ENCODE data around the gene MEA1. TPM values are rescaled to one million over a fixed set of nuclear protein-coding genes. Genes with fewer than 3 reads are reported as not detected.
"Not testable (repeated sequence)": the region's sequence is repeated elsewhere in the genome, so short reads cannot be mapped to it uniquely, and the experiment has no call there.

The MEA1 gene
- total RNA-seq, 1 experiment from 2014 or later, result 91.0 TPM

DNA sequence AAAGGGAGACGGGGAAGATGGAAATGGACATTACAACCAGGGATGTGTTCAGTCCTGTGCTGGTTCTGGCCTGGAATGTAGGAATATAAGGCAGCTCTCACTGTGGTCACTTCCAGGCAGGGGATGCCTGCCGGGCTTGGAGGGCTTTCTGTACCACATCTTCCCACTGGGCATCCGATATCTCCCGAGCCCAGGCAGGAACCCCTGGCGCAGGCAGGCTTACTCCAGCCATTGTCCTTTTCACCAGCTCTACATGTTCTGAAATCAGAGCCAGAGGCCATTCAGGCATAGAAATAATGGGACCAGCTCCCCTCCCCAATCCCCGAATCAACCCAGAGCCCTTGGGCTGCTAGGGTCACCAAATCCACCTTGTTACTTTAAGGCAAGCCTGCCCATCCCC, 1.4 kb downstream of the MEA1 start:
- DNase-seq (ENCODE audit: low spot score), result no peak

GRCh38 chr6:43011207-43011606, 2.5 kb downstream of the MEA1 start:
- no peak for DNase-seq (ENCODE audit: low spot score)

DNA sequence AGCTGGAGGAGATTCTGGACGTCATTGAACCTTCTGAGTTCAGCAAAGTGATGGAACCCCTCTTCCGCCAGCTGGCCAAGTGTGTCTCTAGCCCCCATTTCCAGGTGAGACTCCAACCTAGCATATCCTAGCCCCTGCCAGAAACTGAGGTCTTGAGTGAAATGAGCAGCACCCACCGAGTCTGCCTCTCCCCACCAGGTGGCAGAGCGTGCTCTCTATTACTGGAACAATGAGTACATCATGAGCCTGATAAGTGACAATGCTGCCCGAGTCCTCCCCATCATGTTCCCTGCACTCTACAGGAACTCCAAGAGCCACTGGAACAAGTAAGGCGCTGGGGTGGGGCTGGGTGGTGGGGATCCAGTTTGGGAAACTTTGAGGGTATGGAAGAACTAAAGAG, 4.6 kb downstream of the MEA1 start:
- peak; percentile 67 for DNase-seq (ENCODE audit: low spot score)

GRCh38 chr6:43007126-43007525, 6.6 kb downstream of the MEA1 start:
- no peak for DNase-seq (ENCODE audit: low spot score)

- DNase-seq (ENCODE audit: low spot score), result no peak
Observed at GRCh38 chr6:43006251-43006650, 7.5 kb downstream of the MEA1 start.

DNA sequence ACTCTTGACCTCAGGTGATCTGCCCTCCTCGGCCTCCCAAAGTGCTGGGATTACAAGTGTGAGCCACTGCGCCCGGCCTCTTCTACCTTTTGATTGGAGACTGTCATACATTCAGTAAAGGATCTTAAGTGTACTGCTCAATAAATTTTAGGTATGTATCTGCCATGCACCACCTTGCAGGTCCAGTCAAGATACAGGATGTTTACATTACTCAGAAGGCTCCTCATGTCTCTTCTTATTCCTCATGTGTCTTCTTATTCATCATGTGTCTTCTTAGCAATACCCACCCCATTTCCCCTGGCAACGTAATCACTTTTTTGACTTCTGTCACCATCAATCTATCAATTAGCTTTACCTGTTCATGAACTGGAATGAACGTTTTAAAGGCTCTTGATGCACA, 7.9 kb downstream of the MEA1 start:
- no peak for DNase-seq (ENCODE audit: low spot score)

- no peak for DNase-seq (ENCODE audit: low spot score)
Observed at GRCh38 chr6:43001843-43002242, 11.9 kb downstream of the MEA1 start.

DNA sequence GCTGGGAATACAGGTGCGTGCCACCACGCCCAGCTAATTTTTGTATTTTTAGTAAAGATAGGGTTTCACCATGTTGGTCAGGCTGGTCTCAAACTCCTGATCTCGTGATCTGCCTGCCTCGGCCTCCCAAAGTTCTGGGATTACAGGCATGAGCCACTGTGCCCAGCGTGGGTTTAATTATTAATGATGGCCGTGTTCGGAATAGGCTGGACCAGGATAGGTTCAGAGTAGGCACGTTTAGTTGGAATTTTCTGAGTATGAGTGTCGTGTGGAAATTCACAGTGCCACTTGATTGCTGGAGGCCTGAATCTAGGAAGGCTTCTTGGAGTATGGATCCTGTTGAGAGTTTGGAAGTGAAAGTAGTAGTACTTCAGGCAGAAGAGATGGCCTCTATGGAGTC, 15.5 kb downstream of the MEA1 start:
- DNase-seq (ENCODE audit: low spot score), result not testable (repeated sequence)

GRCh38 chr6:42996513-42996912, 17.2 kb downstream of the MEA1 start:
- peak; percentile 51 for DNase-seq (ENCODE audit: low spot score)

GRCh38 chr6:42993445-42993844, 20.3 kb downstream of the MEA1 start:
- DNase-seq (ENCODE audit: low spot score), result no peak

GRCh38 chr6:42989923-42990322, 23.8 kb downstream of the MEA1 start:
- no peak for DNase-seq (ENCODE audit: low spot score)

DNA sequence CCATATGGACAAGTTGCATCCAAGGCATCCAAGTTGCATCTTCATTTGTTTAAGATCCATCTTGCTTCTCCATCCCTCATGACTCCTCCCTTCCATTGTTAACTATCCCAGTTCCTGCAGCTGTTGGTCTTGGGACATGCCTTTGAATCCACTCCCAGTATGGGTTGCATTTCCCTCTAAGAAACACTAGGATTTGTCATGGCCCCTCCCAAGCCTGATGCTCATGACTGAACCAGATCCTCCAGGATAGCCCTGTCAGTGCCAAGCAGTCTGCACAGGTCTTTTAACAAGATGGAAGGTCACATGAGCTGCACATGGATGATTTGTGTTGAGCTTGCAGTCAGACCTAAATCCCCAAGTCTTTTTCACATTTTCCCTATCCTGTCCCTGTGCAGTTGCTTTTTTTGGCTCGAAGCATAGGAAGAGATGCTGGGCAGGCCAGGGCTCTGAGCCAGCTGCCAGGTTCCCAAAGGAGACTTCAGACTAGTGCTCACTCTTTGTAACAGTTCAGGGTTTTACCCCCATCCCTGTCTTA, 25.2 kb downstream of the MEA1 start:
- no peak for DNase-seq (ENCODE audit: low spot score)

GRCh38 chr6:42987533-42988451, 26.0 kb downstream of the MEA1 start:
- DNase-seq (ENCODE audit: low spot score), result no peak

GRCh38 chr6:42984924-42985475, 28.7 kb downstream of the MEA1 start:
- no peak for DNase-seq (ENCODE audit: low spot score)

DNA sequence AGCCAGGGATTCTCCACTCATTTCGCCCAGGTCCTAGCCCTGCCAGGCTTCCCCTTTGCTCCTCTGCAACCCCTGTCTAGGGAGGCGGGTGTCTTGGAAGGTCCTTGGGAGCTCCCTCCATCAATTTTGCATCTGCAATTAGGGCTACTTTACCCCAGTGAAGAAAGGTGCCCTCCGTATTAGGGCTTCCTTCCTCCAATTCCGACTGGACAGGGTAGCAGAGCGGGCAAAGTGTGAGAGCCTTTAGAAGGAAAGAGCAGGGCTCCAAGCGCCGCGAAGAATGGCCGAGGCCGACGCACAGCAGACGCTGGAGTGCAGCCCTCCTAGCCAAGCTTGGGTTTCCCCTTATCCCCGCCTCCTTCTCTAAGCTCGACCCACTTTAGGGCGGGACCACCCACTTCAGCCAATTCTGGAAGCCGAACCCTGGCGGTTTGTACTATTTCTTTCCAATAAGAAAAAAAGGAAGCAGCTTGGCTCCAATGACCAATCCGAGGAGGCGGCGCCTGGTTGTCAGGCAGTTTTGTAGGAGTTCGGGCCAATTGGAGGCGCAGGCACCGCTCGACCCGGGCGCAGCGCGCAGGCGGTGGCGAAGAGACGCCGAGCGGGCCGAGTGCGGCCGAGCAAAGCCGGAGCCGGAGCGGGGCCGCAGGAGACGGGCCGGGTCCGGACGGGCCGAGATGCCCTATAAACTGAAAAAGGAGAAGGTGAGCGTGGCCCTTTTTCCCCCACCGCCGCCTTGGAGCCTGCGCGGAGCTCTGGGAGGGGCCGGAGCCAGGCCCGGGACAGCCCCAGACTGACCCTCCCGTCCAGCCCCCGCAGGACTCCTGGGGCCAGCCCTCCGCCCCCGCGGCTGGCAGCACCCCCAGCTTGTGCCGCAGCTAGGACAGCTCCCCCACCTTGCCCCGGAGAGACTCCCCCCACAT, 29.5 kb downstream of the MEA1 start, which contains the start of gene PPP2R5D:
Gene PPP2R5D, plus strand, starts transcription at position 570 of the 923 bp plus-strand sequence. Its CDS starts 108 bp downstream, at position 678.
- peak; percentile 99 for DNase-seq (ENCODE audit: low spot score)

DNA sequence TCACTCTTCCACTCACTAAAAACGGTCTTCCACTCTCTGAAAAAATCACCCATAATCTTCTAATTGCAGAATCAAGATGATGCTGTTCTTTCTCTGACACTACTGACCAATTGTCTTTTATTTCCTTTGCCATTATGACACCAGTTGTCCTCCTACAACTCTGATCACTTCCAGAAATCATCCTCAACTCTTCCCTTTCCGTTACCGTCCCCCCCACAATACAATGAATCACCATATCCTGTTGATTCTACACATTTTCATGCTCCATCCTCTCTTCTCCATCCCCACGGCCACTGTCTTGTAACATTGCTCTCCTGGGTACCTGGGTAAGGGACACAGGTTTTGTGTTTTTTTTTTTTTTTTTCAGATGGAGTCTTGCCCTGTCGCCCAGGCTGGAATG, 31.9 kb downstream of the MEA1 start:
- no peak for DNase-seq (ENCODE audit: low spot score)

- DNase-seq (ENCODE audit: low spot score), result no peak
Observed at GRCh38 chr6:42979523-42980177, 34.1 kb downstream of the MEA1 start.

DNA sequence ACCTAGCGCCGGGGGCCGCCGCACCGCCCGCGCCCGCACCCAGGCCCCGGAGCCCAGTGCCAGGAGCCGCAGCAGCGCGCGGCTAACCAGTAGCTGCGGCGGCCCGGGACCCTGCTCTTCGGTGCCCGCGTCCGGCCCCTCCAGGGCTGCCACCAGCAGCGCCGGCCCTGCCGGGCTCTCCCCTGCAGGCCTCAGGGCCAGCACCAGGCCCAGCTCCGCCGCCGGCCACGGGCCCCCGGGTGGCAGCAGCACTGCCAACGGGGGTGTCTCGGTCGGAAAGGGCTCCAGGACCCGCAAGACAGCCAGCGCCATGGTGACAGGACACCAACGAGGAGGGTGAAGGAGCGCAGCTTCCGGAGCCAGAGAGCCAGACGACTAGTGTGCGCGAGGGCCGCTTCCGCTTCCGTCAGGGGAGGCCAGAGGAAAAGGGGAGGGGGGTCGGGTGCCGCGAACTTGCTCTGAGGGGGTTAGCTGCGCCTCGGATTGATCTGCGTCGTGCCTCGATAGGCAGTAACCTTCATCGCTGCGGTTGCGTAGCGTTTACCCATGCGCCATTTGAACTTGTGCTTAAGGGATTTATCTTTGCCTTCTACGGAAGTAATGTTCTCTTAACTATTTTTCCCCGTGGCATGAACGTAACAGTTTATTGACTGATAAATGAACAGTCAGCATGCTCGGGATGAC, 34.8 kb downstream of the MEA1 start, which contains the start of gene PEX6:
Gene PEX6, minus strand, starts transcription at position 343 of the 684 bp plus-strand sequence. Its CDS starts 31 bp downstream, at position 312.
- peak; percentile 91 for DNase-seq (ENCODE audit: low spot score)

- DNase-seq (ENCODE audit: low spot score), result peak; percentile 51
Observed at GRCh38 chr6:42978487-42978838, 35.3 kb downstream of the MEA1 start.

GRCh38 chr6:42974919-42975505, 38.7 kb downstream of the MEA1 start:
- no peak for DNase-seq (ENCODE audit: low spot score)

Measured in HT-29 (cell line).